ENCODE data around the gene LDLRAD3. TPM values are rescaled to one million over a fixed set of nuclear protein-coding genes. Genes with fewer than 3 reads are reported as not detected.

The LDLRAD3 gene
- total RNA-seq, 4 donors from 2014 or later = 0.37 to 43.2 (median 3.7) TPM

DNA sequence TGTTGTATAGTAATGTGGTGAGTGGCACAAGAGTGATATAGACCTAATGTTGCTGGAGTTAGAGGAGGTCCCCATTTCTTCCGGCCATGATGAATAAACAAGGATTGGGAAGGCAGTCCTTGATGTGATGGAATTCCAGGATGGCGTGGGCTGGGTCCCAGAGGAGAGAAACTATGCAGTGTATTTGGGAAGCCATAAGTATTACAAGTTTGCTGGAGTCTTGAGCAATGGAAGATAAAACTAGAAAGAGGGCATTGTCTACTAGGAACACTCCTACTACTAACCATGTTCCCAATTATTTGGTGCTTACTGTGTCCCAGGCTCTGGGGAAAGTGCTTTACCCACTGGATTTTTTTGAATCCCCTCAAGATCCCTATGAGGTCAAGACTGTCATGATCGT lies 20.0 kb downstream of the LDLRAD3 start:
- TF ChIP-seq POLR2A (IDR thresholded peaks at IDR 0.05) (no peak), EP300 (IDR thresholded peaks at IDR 0.05; ENCODE audit: low read depth) (no peak), POLR2AphosphoS5 (IDR thresholded peaks at IDR 0.05) (no peak)
- TF ChIP-seq, protein P1, sequence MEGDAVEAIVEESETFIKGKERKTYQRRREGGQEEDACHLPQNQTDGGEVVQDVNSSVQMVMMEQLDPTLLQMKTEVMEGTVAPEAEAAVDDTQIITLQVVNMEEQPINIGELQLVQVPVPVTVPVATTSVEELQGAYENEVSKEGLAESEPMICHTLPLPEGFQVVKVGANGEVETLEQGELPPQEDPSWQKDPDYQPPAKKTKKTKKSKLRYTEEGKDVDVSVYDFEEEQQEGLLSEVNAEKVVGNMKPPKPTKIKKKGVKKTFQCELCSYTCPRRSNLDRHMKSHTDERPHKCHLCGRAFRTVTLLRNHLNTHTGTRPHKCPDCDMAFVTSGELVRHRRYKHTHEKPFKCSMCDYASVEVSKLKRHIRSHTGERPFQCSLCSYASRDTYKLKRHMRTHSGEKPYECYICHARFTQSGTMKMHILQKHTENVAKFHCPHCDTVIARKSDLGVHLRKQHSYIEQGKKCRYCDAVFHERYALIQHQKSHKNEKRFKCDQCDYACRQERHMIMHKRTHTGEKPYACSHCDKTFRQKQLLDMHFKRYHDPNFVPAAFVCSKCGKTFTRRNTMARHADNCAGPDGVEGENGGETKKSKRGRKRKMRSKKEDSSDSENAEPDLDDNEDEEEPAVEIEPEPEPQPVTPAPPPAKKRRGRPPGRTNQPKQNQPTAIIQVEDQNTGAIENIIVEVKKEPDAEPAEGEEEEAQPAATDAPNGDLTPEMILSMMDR (IDR thresholded peaks at IDR 0.05) = no peak
- no peaks in the 10 kb centered on the region for H3K36me3 ChIP-seq
- DNase-seq = no peak
- no peak overlapping the region for H3K4me3 ChIP-seq
- 81 to 82% methylated on average over 3 of the region's 3 CpGs for WGBS, 2 donors (ENCODE audit: low coverage in 1 of 2)
- in situ Hi-C loops (cut with MboI; ENCODE audit: low pct_ligation_motif_present in 1 of 4, low pct_unique_long_range_greater_than_20kb in 1 of 4, low sequenced_read_pairs in 3 of 4) = no loop called here
- intact Hi-C loops (cut with DNase I; ENCODE audit: low total_unique reads) = no loop called here
- H3K4me1 ChIP-seq = peaks cover 0 to 1% (median 0%) of the 10 kb centered on the region in 4 donors
- no peaks in the 10 kb centered on the region for H3K27me3 ChIP-seq
- H3K9me3 ChIP-seq = no peaks in the 10 kb centered on the region
- H3K27ac ChIP-seq = no peak overlapping the region

DNA sequence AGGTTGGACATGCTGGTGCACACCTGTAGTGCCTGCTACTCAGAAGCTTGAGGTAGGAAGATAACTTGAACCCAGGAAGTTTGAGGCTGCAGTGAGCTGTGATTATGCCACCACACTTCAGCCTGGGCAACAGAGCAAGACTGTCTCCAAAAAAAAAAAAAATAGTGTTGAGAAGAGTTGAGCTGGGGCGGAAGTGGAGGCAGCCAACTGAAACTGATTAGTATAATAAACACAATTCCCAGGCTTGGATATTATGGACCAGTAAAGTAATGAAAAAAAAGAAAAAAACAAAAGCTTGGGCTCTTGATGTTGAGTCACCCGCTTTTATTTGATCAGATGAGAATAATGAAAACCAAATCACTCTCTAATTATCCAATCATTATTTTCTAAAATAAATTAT lies 21.0 kb downstream of the LDLRAD3 start:
- intact Hi-C loops (cut with DNase I; ENCODE audit: low total_unique reads) = no loop called here
- 75 to 87% methylated on average over 2 of the region's 2 CpGs for WGBS, 2 donors (ENCODE audit: low coverage in 1 of 2)
- Histone ChIP-seq H3K27ac (no peak overlapping the region), H3K4me1 (peaks cover 0 to 10% (median 6%) of the 10 kb centered on the region in 4 donors), H3K4me3 (no peak overlapping the region), H3K9me3 (no peaks in the 10 kb centered on the region), H3K36me3 (no peaks in the 10 kb centered on the region), H3K27me3 (no peaks in the 10 kb centered on the region)
- no peak for DNase-seq
- in situ Hi-C loops (cut with MboI; ENCODE audit: low pct_ligation_motif_present in 1 of 4, low pct_unique_long_range_greater_than_20kb in 1 of 4, low sequenced_read_pairs in 3 of 4) = no loop called here
- TF ChIP-seq EP300 (IDR thresholded peaks at IDR 0.05; ENCODE audit: low read depth) = no peak
- TF ChIP-seq, protein P1 (IDR thresholded peaks at IDR 0.05) = no peak

DNA sequence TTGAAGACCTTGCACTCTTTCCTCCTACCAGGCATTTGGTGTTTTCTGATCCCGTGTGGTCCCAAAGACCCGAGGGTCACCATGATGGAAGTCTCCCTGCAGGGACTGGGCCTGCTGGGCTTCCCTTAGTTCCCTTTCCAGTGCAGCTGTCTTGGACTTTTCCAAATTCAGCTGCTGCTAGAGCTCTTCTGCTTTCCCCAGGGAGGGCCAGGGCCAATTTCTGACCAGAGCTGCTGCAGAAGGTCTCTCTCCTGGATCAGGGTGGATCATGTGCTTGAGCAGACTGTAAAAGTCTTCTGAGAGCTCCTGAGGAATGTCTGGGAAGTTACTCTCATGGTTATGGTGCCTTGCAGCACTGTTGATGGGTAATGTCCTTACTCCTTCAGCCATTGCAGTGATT lies 23.2 kb downstream of the LDLRAD3 start:
- in situ Hi-C loops (cut with MboI; ENCODE audit: low pct_ligation_motif_present in 1 of 4, low pct_unique_long_range_greater_than_20kb in 1 of 4, low sequenced_read_pairs in 3 of 4) = no loop called here
- H3K4me3 ChIP-seq = no peak overlapping the region
- H3K9me3 ChIP-seq = no peaks in the 10 kb centered on the region
- no peak for DNase-seq
- WGBS, 2 donors (ENCODE audit: low coverage in 1 of 2) = 82% methylated on average over 2 of the region's 2 CpGs; no CpG with 5 or more reads in 1 of the 2 donors
- H3K27me3 ChIP-seq = no peaks in the 10 kb centered on the region
- intact Hi-C loops (cut with DNase I; ENCODE audit: low total_unique reads) = no loop called here
- no peaks in the 10 kb centered on the region for H3K36me3 ChIP-seq
- no peak for TF ChIP-seq EP300 (IDR thresholded peaks at IDR 0.05; ENCODE audit: low read depth)
- no peak for TF ChIP-seq POLR2A (IDR thresholded peaks at IDR 0.05)
- TF ChIP-seq POLR2AphosphoS5 (IDR thresholded peaks at IDR 0.05) = no peak
- TF ChIP-seq, protein P1 (IDR thresholded peaks at IDR 0.05) = no peak
- H3K4me1 ChIP-seq = peaks cover 0 to 13% (median 7%) of the 10 kb centered on the region in 4 donors
- H3K27ac ChIP-seq = no peak overlapping the region

DNA sequence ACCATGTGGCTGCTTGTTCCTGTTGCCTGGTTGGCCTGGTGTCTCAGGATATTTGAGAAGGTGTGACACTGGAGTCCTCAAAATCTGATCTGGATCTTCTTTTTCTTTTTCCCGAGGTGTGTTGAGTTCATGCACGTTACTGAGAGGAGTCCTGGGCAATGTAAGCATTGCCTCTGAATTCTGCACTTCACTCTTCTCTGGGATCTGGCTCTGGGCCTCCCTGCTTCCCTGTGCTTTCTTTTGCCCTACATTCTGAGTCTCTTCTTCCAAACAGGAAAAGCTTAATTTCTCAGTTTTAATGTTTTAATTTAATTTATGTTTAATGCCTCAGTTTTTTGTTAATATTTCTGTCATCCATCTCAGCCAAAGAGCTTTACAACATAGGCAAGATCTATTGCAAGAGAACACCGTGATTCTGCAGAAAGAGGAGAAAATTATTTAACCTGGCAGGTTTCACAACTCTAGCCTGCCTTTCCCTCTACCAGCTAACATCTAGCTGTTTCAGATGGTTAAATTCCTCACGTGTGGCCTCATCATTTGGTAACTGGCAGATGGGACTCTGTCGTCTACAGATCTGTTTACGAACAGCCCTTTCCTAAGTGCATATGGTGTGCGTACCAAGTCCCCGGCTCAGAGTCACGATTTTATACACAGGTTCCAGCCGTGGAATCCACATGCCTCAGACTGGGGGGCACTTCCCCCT lies 24.7 kb downstream of the LDLRAD3 start:
- no peaks in the 10 kb centered on the region for H3K36me3 ChIP-seq
- DNase-seq = no peak
- intact Hi-C loops (cut with DNase I; ENCODE audit: low total_unique reads) = no loop called here
- H3K4me3 ChIP-seq = no peak overlapping the region
- H3K27ac ChIP-seq = peak overlapping the region in 1 of 4 donors; percentile 15
- TF ChIP-seq POLR2A (IDR thresholded peaks at IDR 0.05) (no peak), POLR2AphosphoS5 (IDR thresholded peaks at IDR 0.05) (no peak), EP300 (IDR thresholded peaks at IDR 0.05; ENCODE audit: low read depth) (no peak)
- TF ChIP-seq, protein P1 (IDR thresholded peaks at IDR 0.05) = no peak
- H3K27me3 ChIP-seq = no peaks in the 10 kb centered on the region
- 27 to 71% methylated on average over 1 to 10 of the region's 10 CpGs for WGBS, 2 donors (ENCODE audit: low coverage in 1 of 2)
- no peaks in the 10 kb centered on the region for H3K9me3 ChIP-seq
- peaks cover 0 to 13% (median 7%) of the 10 kb centered on the region in 4 donors for H3K4me1 ChIP-seq
- in situ Hi-C loops (cut with MboI; ENCODE audit: low pct_ligation_motif_present in 1 of 4, low pct_unique_long_range_greater_than_20kb in 1 of 4, low sequenced_read_pairs in 3 of 4) = no loop called here
